Gastrocnemius medialis (tissue), 4 donors: ENCODE measurements around the gene ASB3. TPM values are rescaled to one million over a fixed set of nuclear protein-coding genes. Genes with fewer than 3 reads are reported as not detected.

Experiments
- ATAC-seq, 2 donors: fragments of 150-250 bp; one replicate each; pipeline ENCODE4 v1.9.1; 2016
- DNase-seq, 2 donors: peaks; one replicate each; pipeline ENCODE4 v3.0.0-alpha.2; 2019
- H3K27ac ChIP-seq, 4 donors: fragments of 200-600 bp; sonication (generic); 1 replicate in 1 of 4; 2 replicates in 3 of 4; pipeline ENCODE4 v1.5.1; 2016 to 2018; ENCODE audit warnings: mild to moderate bottlenecking in 2 of 4, moderate library complexity in 1 of 4
- H3K27me3 ChIP-seq, 3 donors: fragments of 200-600 bp; sonication (generic) in 2 of 3; 1 replicate in 1 of 3; 2 replicates in 2 of 3; pipeline versions ENCODE4 v1.5.1 to v1.6.0; 2016 to 2019; ENCODE audit warnings: mild to moderate bottlenecking in 1 of 3, moderate library complexity in 1 of 3
- H3K36me3 ChIP-seq, 2 donors: fragments of 200-600 bp; sonication (generic) in 1 of 2; one replicate each; pipeline ENCODE4 v1.5.1; 2017 to 2018
- H3K4me1 ChIP-seq, 2 donors: fragments of 200-600 bp; sonication (generic) in 1 of 2; one replicate each; pipeline ENCODE4 v1.5.1; 2016 to 2017; ENCODE audit warnings: mild to moderate bottlenecking in 2 of 2
- H3K4me3 ChIP-seq, 4 donors: fragments of 200-600 bp; sonication (generic) in 3 of 4; 1 replicate in 1 of 4; 2 replicates in 3 of 4; pipeline ENCODE4 v1.5.1; 2016 to 2019; ENCODE audit warnings: mild to moderate bottlenecking in 2 of 4
- H3K9me3 ChIP-seq, 3 donors: fragments of 200-600 bp; sonication (generic) in 2 of 3; 1 replicate in 1 of 3; 2 replicates in 2 of 3; pipeline ENCODE4 v1.5.1; 2016 to 2019
- POLR2A ChIP-seq, 2 donors: fragments of 450-650 bp; IDR thresholded peaks; one replicate each; pipeline ENCODE4 v1.6.1; 2017; ENCODE audit warnings: antibody characterized with exemption in 2 of 2, mild to moderate bottlenecking in 2 of 2, moderate library complexity in 2 of 2
- in situ Hi-C, 4 donors: fragments of 200-750 bp; cut with MboI; loops; one replicate each; pipeline versions ENCODE4 v1.15.0 to v1.8.0; 2017; ENCODE audit warnings: low sequenced_read_pairs in 4 of 4
- intact Hi-C: fragments of 100-400 bp; cut with DNase I; formaldehyde crosslinking; loops from one replicate; pipeline ENCODE4 v1.15.1; 2023; ENCODE audit warnings: low total_unique reads
- total RNA-seq, 4 donors: library from RNA; depleted of rRNA; stranded (reverse); fragments of >200 nt; gene quantifications; one replicate each; pipeline versions ENCODE4 v1.1.0 to v1.2.3, GENCODE V29; 2016
- TF ChIP-seq, protein P1 (sequence below), 5 experiments: fragments of 450-650 bp in 3 of 5; fragments of 200-600 bp in 2 of 5; sonication (generic) in 2 of 5; IDR thresholded peaks in 4 of 5; conservative IDR thresholded peaks in 1 of 5; 1 replicate in 4 of 5; 2 replicates in 1 of 5; pipeline ENCODE4 v1.5.1; 2016 to 2019; ENCODE audit warnings: antibody characterized with exemption in 5 of 5, mild to moderate bottlenecking in 3 of 5, moderate library complexity in 3 of 5

ASB3 gene
- total RNA-seq, 4 donors from 2014 or later, result 5.0 to 7.6 (median 6.4) TPM

DNA sequence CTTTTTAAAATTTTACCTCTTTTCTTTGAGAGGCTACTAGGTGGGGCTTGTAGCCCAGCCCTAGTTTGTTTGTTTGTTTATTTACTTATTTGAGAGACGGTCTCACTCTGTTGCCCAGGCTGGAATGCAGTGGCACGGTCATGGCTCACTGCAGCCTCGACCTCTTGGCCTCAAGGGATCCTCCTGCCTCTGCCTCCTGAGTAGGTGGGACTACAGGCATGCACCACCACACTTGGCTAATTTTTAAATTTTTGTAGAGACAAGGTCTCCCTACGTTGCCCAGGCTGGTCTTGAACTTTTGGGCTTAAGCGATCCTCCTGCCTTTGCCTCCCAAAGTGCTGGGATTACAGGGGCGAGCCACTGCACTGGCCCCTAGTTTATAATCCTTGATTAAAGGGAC, 35.1 kb upstream of the ASB3 start:
- intact Hi-C loops (no loop called here), in situ Hi-C loops (no loop called here)
- ATAC-seq (no peak), DNase-seq (no peak)
- H3K27me3 ChIP-seq, result no peaks in the 10 kb centered on the region
- no peak overlapping the region for H3K4me3 ChIP-seq
- no peaks in the 10 kb centered on the region for H3K9me3 ChIP-seq
- H3K4me1 ChIP-seq, result peaks cover 7 to 10% of the 10 kb centered on the region in 2 donors
- peaks cover 0 to 5% of the 10 kb centered on the region in 2 donors for H3K36me3 ChIP-seq
- no peak for TF ChIP-seq POLR2A (IDR thresholded peaks at IDR 0.05)
- TF ChIP-seq, protein P1, sequence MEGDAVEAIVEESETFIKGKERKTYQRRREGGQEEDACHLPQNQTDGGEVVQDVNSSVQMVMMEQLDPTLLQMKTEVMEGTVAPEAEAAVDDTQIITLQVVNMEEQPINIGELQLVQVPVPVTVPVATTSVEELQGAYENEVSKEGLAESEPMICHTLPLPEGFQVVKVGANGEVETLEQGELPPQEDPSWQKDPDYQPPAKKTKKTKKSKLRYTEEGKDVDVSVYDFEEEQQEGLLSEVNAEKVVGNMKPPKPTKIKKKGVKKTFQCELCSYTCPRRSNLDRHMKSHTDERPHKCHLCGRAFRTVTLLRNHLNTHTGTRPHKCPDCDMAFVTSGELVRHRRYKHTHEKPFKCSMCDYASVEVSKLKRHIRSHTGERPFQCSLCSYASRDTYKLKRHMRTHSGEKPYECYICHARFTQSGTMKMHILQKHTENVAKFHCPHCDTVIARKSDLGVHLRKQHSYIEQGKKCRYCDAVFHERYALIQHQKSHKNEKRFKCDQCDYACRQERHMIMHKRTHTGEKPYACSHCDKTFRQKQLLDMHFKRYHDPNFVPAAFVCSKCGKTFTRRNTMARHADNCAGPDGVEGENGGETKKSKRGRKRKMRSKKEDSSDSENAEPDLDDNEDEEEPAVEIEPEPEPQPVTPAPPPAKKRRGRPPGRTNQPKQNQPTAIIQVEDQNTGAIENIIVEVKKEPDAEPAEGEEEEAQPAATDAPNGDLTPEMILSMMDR (IDR thresholded peaks at IDR 0.05 in 4 of 5, conservative IDR thresholded peaks at IDR 0.05 in 1 of 5), result no peak
- no peak overlapping the region for H3K27ac ChIP-seq

DNA sequence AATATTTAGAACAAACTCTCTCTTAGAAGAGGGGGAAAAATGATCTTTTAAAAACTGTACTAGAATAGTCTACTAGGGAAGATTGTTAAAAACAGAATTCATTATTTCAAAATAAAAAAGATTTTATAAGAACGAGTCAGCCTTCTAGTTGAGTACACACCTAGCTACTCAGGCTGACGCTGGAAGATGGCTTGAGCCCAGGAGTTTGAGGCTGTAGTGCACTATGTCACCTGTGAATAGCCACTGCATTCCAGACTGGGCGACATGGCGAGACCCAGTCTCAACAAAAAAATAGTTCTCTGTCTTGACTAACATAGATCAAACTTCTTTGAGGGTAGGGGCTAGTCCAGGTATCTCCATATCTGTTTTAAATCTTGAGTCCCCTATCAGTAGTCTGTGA, 34.0 kb upstream of the ASB3 start:
- no peak for TF ChIP-seq POLR2A (IDR thresholded peaks at IDR 0.05)
- TF ChIP-seq, protein P1 (IDR thresholded peaks at IDR 0.05 in 4 of 5, conservative IDR thresholded peaks at IDR 0.05 in 1 of 5), result no peak
- peaks cover 0 to 16% of the 10 kb centered on the region in 2 donors for H3K36me3 ChIP-seq
- DNase-seq, result no peak
- in situ Hi-C loops (no loop called here), intact Hi-C loops (no loop called here)
- H3K4me1 ChIP-seq, result peaks cover 0 to 2% of the 10 kb centered on the region in 2 donors
- H3K27ac ChIP-seq, result no peak overlapping the region
- H3K27me3 ChIP-seq, result no peaks in the 10 kb centered on the region
- no peak for ATAC-seq
- H3K4me3 ChIP-seq, result no peak overlapping the region
- no peaks in the 10 kb centered on the region for H3K9me3 ChIP-seq

DNA sequence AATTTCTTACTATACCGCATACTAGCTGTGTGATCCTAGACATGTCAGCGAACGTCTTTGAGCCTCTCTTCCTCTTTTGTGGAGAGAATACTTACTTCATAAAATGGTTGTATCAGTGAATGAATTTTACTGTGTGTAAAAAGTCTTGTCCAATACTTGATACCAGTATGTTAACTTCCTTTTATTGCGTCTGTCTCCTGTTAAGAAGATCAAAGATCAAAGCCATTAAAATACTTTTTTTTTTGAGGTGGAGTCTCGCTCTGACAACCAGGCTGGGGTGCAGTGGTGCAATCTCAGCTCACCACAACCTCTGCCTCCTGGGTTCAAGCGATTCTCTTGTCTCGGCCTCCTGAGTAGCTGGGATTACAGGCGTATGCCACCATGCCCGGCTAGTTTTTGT, 33.3 kb upstream of the ASB3 start:
- no peak overlapping the region for H3K4me3 ChIP-seq
- no peaks in the 10 kb centered on the region for H3K9me3 ChIP-seq
- intact Hi-C loops (no loop called here), in situ Hi-C loops (no loop called here)
- H3K27me3 ChIP-seq, result no peaks in the 10 kb centered on the region
- H3K4me1 ChIP-seq, result no peaks in the 10 kb centered on the region
- H3K27ac ChIP-seq, result no peak overlapping the region
- peaks cover 0 to 17% of the 10 kb centered on the region in 2 donors for H3K36me3 ChIP-seq
- no peak for DNase-seq
- TF ChIP-seq, protein P1 (IDR thresholded peaks at IDR 0.05 in 4 of 5, conservative IDR thresholded peaks at IDR 0.05 in 1 of 5), result no peak
- no peak for TF ChIP-seq POLR2A (IDR thresholded peaks at IDR 0.05)
- no peak for ATAC-seq

DNA sequence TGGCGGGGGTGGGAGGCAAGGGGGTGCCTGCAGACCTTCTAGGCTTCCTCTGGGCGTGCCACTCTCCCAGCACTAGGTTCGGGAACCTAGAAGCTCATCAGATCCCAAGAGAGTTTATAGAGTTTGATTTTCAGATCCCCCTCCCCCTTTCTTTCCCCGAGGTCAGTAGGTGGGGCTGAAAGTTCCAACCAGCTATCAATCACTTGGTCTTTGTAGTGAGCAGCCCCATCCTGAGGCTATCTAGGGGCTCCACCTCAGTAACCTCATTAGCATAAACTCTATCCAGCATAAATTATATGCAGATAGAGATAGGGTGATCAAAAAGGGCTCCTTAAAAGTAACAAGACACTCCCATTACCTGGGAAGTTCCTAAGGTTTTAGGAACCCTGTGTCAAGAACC, 32.9 kb upstream of the ASB3 start:
- H3K36me3 ChIP-seq, result peaks cover 0 to 17% of the 10 kb centered on the region in 2 donors
- no peak overlapping the region for H3K4me3 ChIP-seq
- H3K4me1 ChIP-seq, result no peaks in the 10 kb centered on the region
- ATAC-seq (no peak), DNase-seq (no peak)
- no peak overlapping the region for H3K27ac ChIP-seq
- intact Hi-C loops, result no loop called here
- no peaks in the 10 kb centered on the region for H3K9me3 ChIP-seq
- H3K27me3 ChIP-seq, result no peaks in the 10 kb centered on the region
- in situ Hi-C loops, result no loop called here
- TF ChIP-seq, protein P1 (IDR thresholded peaks at IDR 0.05 in 4 of 5, conservative IDR thresholded peaks at IDR 0.05 in 1 of 5), result no peak
- TF ChIP-seq POLR2A (IDR thresholded peaks at IDR 0.05), result no peak

DNA sequence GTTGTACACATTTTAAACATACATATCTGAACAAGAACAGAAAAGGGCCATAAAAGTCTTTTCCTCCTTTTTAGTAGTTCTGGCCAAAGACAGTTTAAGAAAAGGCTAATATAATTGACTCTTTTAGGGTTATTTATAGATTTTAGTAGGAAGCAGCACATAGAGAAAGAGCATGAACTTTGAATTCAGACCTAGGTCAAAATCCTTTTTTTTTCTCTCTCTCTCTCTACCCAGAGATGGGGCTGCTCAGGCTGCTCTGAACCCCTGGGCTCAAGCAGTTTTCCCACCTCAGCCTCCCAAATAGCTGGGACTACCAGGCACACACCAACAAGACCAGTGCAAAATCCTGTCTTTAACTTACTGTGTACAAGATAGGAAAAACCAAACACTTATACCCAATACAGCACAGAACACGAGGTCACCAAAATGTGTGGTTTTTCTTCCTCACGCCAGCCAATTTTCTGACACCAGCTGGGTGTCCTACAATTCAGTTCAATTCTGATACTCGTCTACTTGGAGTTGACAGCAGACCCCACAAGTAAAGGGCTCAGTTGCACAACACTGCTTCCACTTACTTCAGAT, 32.2 kb upstream of the ASB3 start:
- intact Hi-C loops (no loop called here), in situ Hi-C loops (no loop called here)
- Histone ChIP-seq H3K27me3 (no peaks in the 10 kb centered on the region), H3K4me3 (no peak overlapping the region), H3K36me3 (peaks cover 0 to 17% of the 10 kb centered on the region in 2 donors), H3K9me3 (no peaks in the 10 kb centered on the region), H3K27ac (no peak overlapping the region), H3K4me1 (no peaks in the 10 kb centered on the region)
- ATAC-seq (no peak), DNase-seq (no peak)
- no peak for TF ChIP-seq POLR2A (IDR thresholded peaks at IDR 0.05)
- TF ChIP-seq, protein P1 (IDR thresholded peaks at IDR 0.05 in 4 of 5, conservative IDR thresholded peaks at IDR 0.05 in 1 of 5), result no peak
